GM19463 (cell line): ENCODE measurements around the gene AVPR2.

Experiments used
- ATAC-seq: cut with Tn5 transposase; IDR thresholded peaks from one replicate; pipeline ENCODE4 v1.9.1; 2021; ENCODE audit warnings: mild to moderate bottlenecking, moderate library complexity; ENCODE audit not compliant: unreplicated experiment

AVPR2 gene

GRCh38 chrX:153930011-153930910 is 25.8 kb downstream of the AVPR2 start:
- no peak for ATAC-seq

- no peak for ATAC-seq
Observed at GRCh38 chrX:153931151-153931550, 26.7 kb downstream of the AVPR2 start.

GRCh38 chrX:153931748-153932147 is 27.3 kb downstream of the AVPR2 start:
- ATAC-seq: no peak

GRCh38 chrX:153932220-153932915 is 27.9 kb downstream of the AVPR2 start:
- ATAC-seq: no peak

GRCh38 chrX:153933748-153934147 is 29.3 kb downstream of the AVPR2 start:
- no peak for ATAC-seq

- ATAC-seq: peak; percentile 4
Observed at GRCh38 chrX:153934148-153934761, 29.8 kb downstream of the AVPR2 start.

GRCh38 chrX:153934762-153935325 is 30.4 kb downstream of the AVPR2 start, which contains the start of gene NAA10:
NAA10 (minus strand) TSS chrX:153935037; CDS start chrX:153934904, 133 bp downstream.
- ATAC-seq: peak; percentile 92

- ATAC-seq: peak; percentile 15
Observed at GRCh38 chrX:153935326-153935851, 30.9 kb downstream of the AVPR2 start.

- no peak for ATAC-seq
Observed at GRCh38 chrX:153937056-153937455, 32.6 kb downstream of the AVPR2 start.

GRCh38 chrX:153938226-153938786 is 33.8 kb downstream of the AVPR2 start:
- ATAC-seq: no peak

GRCh38 chrX:153939573-153939972 is 35.1 kb downstream of the AVPR2 start:
- no peak for ATAC-seq

- no peak for ATAC-seq
Observed at GRCh38 chrX:153941336-153942252, 37.1 kb downstream of the AVPR2 start.

GRCh38 chrX:153944140-153944799 is 39.8 kb downstream of the AVPR2 start, which contains the start of gene RENBP:
RENBP (minus strand) TSS chrX:153944643; CDS start chrX:153944610, 33 bp downstream.
- ATAC-seq: peak; percentile 47

- ATAC-seq: peak; percentile 16
Observed at GRCh38 chrX:153944800-153945150, 40.3 kb downstream of the AVPR2 start.

- no peak for ATAC-seq
Observed at GRCh38 chrX:153945956-153946943, 41.8 kb downstream of the AVPR2 start.

GRCh38 chrX:153947009-153947769 is 42.7 kb downstream of the AVPR2 start:
- peak; percentile 85 for ATAC-seq

- no peak for ATAC-seq
Observed at GRCh38 chrX:153948002-153948466, 43.6 kb downstream of the AVPR2 start.
